ENCODE data around the gene FREM1.

Gene FREM1

GRCh38 chr9:14932231-14932630, 22.0 kb upstream of the FREM1 start:
- TF ChIP-seq ZNF8 (CRISPR knock-in tag; IDR thresholded peaks at IDR 0.05) (no peak), ARNTL (CRISPR knock-in tag; IDR thresholded peaks at IDR 0.05; ENCODE audit: borderline replicate concordance, low read depth) (no peak), PPARA (CRISPR knock-in tag; IDR thresholded peaks at IDR 0.05; ENCODE audit: borderline replicate concordance) (no peak), CSDC2 (CRISPR knock-in tag; IDR thresholded peaks at IDR 0.05) (no peak), ZFP3 (CRISPR knock-in tag; IDR thresholded peaks at IDR 0.05) (no peak), ZNF565 (CRISPR knock-in tag; conservative IDR thresholded peaks at IDR 0.05; ENCODE audit: low read depth) (no peak)
- no peak for ATAC-seq

- TF ChIP-seq, protein P1, sequence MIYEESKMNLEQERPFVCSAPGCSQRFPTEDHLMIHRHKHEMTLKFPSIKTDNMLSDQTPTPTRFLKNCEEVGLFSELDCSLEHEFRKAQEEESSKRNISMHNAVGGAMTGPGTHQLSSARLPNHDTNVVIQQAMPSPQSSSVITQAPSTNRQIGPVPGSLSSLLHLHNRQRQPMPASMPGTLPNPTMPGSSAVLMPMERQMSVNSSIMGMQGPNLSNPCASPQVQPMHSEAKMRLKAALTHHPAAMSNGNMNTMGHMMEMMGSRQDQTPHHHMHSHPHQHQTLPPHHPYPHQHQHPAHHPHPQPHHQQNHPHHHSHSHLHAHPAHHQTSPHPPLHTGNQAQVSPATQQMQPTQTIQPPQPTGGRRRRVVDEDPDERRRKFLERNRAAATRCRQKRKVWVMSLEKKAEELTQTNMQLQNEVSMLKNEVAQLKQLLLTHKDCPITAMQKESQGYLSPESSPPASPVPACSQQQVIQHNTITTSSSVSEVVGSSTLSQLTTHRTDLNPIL (CRISPR knock-in tag; IDR thresholded peaks at IDR 0.05; ENCODE audit: low read depth): peak; percentile 17; the same call in 1 of the 2 replicates
- peak; percentile 67 for TF ChIP-seq ISL1 (CRISPR knock-in tag; IDR thresholded peaks at IDR 0.05)
- TF ChIP-seq ZFP3 (CRISPR knock-in tag; IDR thresholded peaks at IDR 0.05): no peak
- 0 out of 2 replicates have a peak, but pooled peaks have one; percentile 56 for TF ChIP-seq TSHZ2 (CRISPR knock-in tag; IDR thresholded peaks at IDR 0.05)
- peak; percentile 19; the same call in 1 of the 3 replicates for ATAC-seq
Measured at GRCh38 chr9:14926941-14927624, 16.9 kb upstream of the FREM1 start.

- ATAC-seq: no peak
Measured at GRCh38 chr9:14924230-14925219, 14.3 kb upstream of the FREM1 start.

More at GRCh38 chr9:14924230-14925219, 14.3 kb upstream of the FREM1 start:
- no peak for TF ChIP-seq PPARA (CRISPR knock-in tag; IDR thresholded peaks at IDR 0.05; ENCODE audit: borderline replicate concordance)
- TF ChIP-seq TOX (CRISPR knock-in tag; IDR thresholded peaks at IDR 0.05; ENCODE audit: borderline replicate concordance): no peak
- no peak for TF ChIP-seq ISL1 (CRISPR knock-in tag; IDR thresholded peaks at IDR 0.05)
- no peak for TF ChIP-seq ZNF565 (CRISPR knock-in tag; conservative IDR thresholded peaks at IDR 0.05; ENCODE audit: low read depth)
- no peak for TF ChIP-seq PATZ1 (CRISPR knock-in tag; IDR thresholded peaks at IDR 0.05; ENCODE audit: borderline replicate concordance)
- no peak for TF ChIP-seq OSR1 (CRISPR knock-in tag; IDR thresholded peaks at IDR 0.05)
- TF ChIP-seq ARNTL (CRISPR knock-in tag; IDR thresholded peaks at IDR 0.05; ENCODE audit: borderline replicate concordance, low read depth): no peak
- TF ChIP-seq RARB (CRISPR knock-in tag; IDR thresholded peaks at IDR 0.05): no peak
- TF ChIP-seq GLIS3 (CRISPR knock-in tag; IDR thresholded peaks at IDR 0.05): no peak
- TF ChIP-seq, protein P2, sequence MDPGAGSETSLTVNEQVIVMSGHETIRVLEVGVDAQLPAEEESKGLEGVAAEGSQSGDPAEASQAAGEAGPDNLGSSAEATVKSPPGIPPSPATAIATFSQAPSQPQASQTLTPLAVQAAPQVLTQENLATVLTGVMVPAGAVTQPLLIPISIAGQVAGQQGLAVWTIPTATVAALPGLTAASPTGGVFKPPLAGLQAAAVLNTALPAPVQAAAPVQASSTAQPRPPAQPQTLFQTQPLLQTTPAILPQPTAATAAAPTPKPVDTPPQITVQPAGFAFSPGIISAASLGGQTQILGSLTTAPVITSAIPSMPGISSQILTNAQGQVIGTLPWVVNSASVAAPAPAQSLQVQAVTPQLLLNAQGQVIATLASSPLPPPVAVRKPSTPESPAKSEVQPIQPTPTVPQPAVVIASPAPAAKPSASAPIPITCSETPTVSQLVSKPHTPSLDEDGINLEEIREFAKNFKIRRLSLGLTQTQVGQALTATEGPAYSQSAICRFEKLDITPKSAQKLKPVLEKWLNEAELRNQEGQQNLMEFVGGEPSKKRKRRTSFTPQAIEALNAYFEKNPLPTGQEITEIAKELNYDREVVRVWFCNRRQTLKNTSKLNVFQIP (CRISPR knock-in tag; IDR thresholded peaks at IDR 0.05; ENCODE audit: borderline replicate concordance, low read depth): no peak
- no peak for TF ChIP-seq TSHZ2 (CRISPR knock-in tag; IDR thresholded peaks at IDR 0.05)
- no peak for TF ChIP-seq TCF4 (CRISPR knock-in tag; IDR thresholded peaks at IDR 0.05; ENCODE audit: borderline replicate concordance)
- no peak for TF ChIP-seq SNAI2 (CRISPR knock-in tag; IDR thresholded peaks at IDR 0.05)
- TF ChIP-seq ZC3H10 (CRISPR knock-in tag; IDR thresholded peaks at IDR 0.05): no peak

Measured in SK-N-SH treated with all-trans-retinoic acid at 6 μM for 48 hours (cell line).